ENCODE measurements around the gene KHK. TPM values are rescaled to one million over a fixed set of nuclear protein-coding genes. Genes with fewer than 3 reads are reported as not detected.

Gene KHK
- total and polyA plus RNA-seq, 9 of the 15 experiments (the other 6 are each of a cell fraction or from before 2014, with no cell fraction given) = 1.5 to 10.7 (median 5.2) TPM

DNA sequence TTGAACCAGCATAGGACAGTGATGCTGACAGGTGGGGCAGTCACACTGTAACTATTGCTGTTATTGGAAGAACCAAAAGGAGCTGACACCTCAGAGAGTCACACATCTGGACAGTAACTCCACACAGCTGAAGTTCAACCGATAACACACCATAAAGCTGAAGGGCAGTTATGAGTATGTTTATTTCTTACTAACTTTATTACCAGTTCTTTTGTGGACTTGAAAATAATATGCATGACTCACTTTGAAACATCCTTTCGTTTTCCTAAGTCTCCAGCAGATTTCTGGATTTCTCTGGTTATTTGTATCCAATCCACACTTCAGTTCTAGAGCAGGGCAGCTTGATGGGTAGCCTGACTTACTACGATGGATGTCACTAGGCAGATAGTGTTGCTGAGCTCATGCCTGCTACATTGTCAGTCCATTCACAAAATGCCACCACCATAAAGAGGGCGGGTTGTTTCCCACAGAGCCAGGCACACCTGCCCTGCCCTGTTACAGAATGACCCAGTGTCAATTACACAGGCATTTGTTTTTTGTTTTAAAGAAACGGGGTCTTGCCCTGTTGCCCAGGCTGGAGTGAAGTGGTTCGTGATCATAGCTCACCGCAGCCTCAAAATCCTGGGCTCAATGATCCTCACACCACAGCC lies 43.5 kb upstream of the KHK start:
- H2AFZ ChIP-seq (ENCODE audit: low read depth, low read length) = no peak overlapping the region
- peak overlapping the region in 1 of 2 experiments; percentile 35; a peak in 1 of 4 replicates for H3K9ac ChIP-seq (ENCODE audit: insufficient read depth in 1 of 2, low read depth in 2 of 2, low read length in 2 of 2)
- peak; percentile 44 for ATAC-seq
- ChIA-PET POLR2A (interaction anchor here (0.6 to 7.9 kb wide), 10 partner anchors 9 to 295 kb away, joined by 3 to 54 read pairs (median 4); partner anchors contain the start of gene TMEM214), CTCF (ENCODE audit: low intra/inter-chr PET ratio) (no interaction called here)
- H3K79me2 ChIP-seq (ENCODE audit: control insufficient read depth, insufficient read depth, low read length) = no peaks in the 10 kb centered on the region
- H4K20me1 ChIP-seq (replicated peaks; ENCODE audit: control insufficient read depth, insufficient read depth, low read length) = no peaks in the 10 kb centered on the region
- peak in 1 of 4 experiments; percentile 24 for DNase-seq (ENCODE audit: extremely low read depth in 1 of 4, low spot score in 3 of 4)
- 74% methylated on average over 7 of the region's 7 CpGs for WGBS (ENCODE audit: insufficient coverage, low coverage, missing lambda C conversion rate)
- H3K27me3 ChIP-seq (ENCODE audit: control insufficient read depth in 2 of 2, insufficient read depth in 2 of 2, low read length in 2 of 2) = no peaks in the 10 kb centered on the region
- no peak overlapping the region for H3K27ac ChIP-seq (ENCODE audit: extremely low read depth, low read depth, low read length)
- no peak overlapping the region for H3K4me3 ChIP-seq
- intact Hi-C loops (cut with micrococcal nuclease) = no loop called here
- no peaks in the 10 kb centered on the region for H3K4me1 ChIP-seq (replicated peaks in 1 of 2; ENCODE audit: control insufficient read depth in 2 of 2, insufficient read depth in 2 of 2, low read length in 2 of 2)
- FAIRE-seq = no peak
- H3K9me1 ChIP-seq (ENCODE audit: control insufficient read depth, insufficient read depth, low read length) = peaks cover 3% of the 10 kb centered on the region
- H3K4me2 ChIP-seq (ENCODE audit: insufficient read depth, low read length) = no peak overlapping the region
- BruUV-seq (replicated peaks) = no TSS peak
- in situ Hi-C loops (cut with MboI) = no loop called here
- H3K36me3 ChIP-seq (ENCODE audit: control insufficient read depth, insufficient read depth, low read length) = peaks cover 55% of the 10 kb centered on the region; the same call in 2 of the 3 replicates
- TF ChIP-seq TCF3 (CRISPR knock-in tag; IDR thresholded peaks at IDR 0.05) = peak; percentile 76
- 0 out of 2 replicates have a peak, but pooled peaks have one; percentile 12 for TF ChIP-seq NCOR1 (IDR thresholded peaks at IDR 0.05)
- TF ChIP-seq ETV5 (CRISPR knock-in tag; IDR thresholded peaks at IDR 0.05; ENCODE audit: low read depth) = no peak
- peak; percentile 16 for TF ChIP-seq POLR2B (IDR thresholded peaks at IDR 0.05; ENCODE audit: low read depth, partially characterized antibody)
- TF ChIP-seq, protein P1, sequence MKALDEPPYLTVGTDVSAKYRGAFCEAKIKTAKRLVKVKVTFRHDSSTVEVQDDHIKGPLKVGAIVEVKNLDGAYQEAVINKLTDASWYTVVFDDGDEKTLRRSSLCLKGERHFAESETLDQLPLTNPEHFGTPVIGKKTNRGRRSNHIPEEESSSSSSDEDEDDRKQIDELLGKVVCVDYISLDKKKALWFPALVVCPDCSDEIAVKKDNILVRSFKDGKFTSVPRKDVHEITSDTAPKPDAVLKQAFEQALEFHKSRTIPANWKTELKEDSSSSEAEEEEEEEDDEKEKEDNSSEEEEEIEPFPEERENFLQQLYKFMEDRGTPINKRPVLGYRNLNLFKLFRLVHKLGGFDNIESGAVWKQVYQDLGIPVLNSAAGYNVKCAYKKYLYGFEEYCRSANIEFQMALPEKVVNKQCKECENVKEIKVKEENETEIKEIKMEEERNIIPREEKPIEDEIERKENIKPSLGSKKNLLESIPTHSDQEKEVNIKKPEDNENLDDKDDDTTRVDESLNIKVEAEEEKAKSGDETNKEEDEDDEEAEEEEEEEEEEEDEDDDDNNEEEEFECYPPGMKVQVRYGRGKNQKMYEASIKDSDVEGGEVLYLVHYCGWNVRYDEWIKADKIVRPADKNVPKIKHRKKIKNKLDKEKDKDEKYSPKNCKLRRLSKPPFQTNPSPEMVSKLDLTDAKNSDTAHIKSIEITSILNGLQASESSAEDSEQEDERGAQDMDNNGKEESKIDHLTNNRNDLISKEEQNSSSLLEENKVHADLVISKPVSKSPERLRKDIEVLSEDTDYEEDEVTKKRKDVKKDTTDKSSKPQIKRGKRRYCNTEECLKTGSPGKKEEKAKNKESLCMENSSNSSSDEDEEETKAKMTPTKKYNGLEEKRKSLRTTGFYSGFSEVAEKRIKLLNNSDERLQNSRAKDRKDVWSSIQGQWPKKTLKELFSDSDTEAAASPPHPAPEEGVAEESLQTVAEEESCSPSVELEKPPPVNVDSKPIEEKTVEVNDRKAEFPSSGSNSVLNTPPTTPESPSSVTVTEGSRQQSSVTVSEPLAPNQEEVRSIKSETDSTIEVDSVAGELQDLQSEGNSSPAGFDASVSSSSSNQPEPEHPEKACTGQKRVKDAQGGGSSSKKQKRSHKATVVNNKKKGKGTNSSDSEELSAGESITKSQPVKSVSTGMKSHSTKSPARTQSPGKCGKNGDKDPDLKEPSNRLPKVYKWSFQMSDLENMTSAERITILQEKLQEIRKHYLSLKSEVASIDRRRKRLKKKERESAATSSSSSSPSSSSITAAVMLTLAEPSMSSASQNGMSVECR (CRISPR knock-in tag; IDR thresholded peaks at IDR 0.05) = no peak
- TF ChIP-seq, protein P2, sequence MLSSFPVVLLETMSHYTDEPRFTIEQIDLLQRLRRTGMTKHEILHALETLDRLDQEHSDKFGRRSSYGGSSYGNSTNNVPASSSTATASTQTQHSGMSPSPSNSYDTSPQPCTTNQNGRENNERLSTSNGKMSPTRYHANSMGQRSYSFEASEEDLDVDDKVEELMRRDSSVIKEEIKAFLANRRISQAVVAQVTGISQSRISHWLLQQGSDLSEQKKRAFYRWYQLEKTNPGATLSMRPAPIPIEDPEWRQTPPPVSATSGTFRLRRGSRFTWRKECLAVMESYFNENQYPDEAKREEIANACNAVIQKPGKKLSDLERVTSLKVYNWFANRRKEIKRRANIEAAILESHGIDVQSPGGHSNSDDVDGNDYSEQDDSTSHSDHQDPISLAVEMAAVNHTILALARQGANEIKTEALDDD (IDR thresholded peaks at IDR 0.05) = 0 out of 2 replicates have a peak, but pooled peaks have one; percentile 34
- peak; percentile 5 for TF ChIP-seq RBM22 (IDR thresholded peaks at IDR 0.05; ENCODE audit: low read depth, low read length, poor library complexity, severe bottlenecking)
- TF ChIP-seq NELFE (IDR thresholded peaks at IDR 0.05; ENCODE audit: insufficient read depth, insufficient read length) = no peak
- TF ChIP-seq CBFA2T3 (IDR thresholded peaks at IDR 0.05) = peak; percentile 55
- TF ChIP-seq ARID1B (IDR thresholded peaks at IDR 0.05) = peak; percentile 20; the same call in 1 of the 2 replicates
- peak; percentile 70; the same call in 1 of the 2 replicates for TF ChIP-seq POLR2AphosphoS2 (IDR thresholded peaks at IDR 0.05; ENCODE audit: low read length)
- TF ChIP-seq JUN (IDR thresholded peaks at IDR 0.05; ENCODE audit: borderline replicate concordance, low read depth, low read length) = 0 out of 2 replicates have a peak, but pooled peaks have one; percentile 19
- no peak for TF ChIP-seq JUN (CRISPR knock-in tag; IDR thresholded peaks at IDR 0.05; ENCODE audit: borderline replicate concordance)
- TF ChIP-seq, protein P3, sequence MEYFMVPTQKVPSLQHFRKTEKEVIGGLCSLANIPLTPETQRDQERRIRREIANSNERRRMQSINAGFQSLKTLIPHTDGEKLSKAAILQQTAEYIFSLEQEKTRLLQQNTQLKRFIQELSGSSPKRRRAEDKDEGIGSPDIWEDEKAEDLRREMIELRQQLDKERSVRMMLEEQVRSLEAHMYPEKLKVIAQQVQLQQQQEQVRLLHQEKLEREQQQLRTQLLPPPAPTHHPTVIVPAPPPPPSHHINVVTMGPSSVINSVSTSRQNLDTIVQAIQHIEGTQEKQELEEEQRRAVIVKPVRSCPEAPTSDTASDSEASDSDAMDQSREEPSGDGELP (CRISPR knock-in tag; IDR thresholded peaks at IDR 0.05; ENCODE audit: borderline replicate concordance) = peak; percentile 64
- no peaks in the 10 kb centered on the region for H3K9me3 ChIP-seq (replicated peaks; ENCODE audit: control insufficient read depth, insufficient read depth, low read depth, low read length)
